LNCaP clone FGC (cell line): ENCODE measurements around the gene ERICH6B.

Source experiments
- DNase-seq: peaks from one replicate; pipeline ENCODE4 v3.0.0-alpha.2; 2011; ENCODE audit warnings: low read depth
- H3K4me3 ChIP-seq: 2 replicates; pipeline ENCODE4 v1.5.1; 2011; ENCODE audit warnings: mild to moderate bottlenecking, low read depth, low read length, control low read depth
- TF ChIP-seq, protein P1 (sequence below): IDR thresholded peaks from 2 replicates; pipeline ENCODE4 v1.5.1; 2012; ENCODE audit warnings: mild to moderate bottlenecking; ENCODE audit not compliant: control insufficient read depth, insufficient read depth; ENCODE audit errors: extremely low read depth

The ERICH6B gene

DNA sequence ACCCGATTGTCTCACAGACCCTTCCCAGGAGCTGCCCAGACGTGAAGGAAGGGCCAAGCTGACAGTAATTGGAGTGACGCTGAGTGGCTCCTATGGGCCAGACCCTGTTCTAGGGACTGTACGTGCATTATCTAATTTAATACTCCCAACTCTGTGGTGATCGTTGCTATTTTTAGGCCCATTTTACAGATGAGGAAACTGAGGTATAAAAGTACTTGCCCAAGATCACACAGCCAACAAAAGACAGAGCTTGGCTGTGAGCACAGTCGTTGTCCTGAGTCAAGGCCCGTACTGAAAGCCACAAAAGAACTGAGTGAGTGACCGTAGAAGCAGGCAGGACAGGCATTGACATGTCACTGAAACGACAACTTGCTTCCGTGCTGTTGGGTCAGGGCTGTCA lies 74.7 kb downstream of the ERICH6B start:
- DNase-seq: no peak
- TF ChIP-seq, protein P1, sequence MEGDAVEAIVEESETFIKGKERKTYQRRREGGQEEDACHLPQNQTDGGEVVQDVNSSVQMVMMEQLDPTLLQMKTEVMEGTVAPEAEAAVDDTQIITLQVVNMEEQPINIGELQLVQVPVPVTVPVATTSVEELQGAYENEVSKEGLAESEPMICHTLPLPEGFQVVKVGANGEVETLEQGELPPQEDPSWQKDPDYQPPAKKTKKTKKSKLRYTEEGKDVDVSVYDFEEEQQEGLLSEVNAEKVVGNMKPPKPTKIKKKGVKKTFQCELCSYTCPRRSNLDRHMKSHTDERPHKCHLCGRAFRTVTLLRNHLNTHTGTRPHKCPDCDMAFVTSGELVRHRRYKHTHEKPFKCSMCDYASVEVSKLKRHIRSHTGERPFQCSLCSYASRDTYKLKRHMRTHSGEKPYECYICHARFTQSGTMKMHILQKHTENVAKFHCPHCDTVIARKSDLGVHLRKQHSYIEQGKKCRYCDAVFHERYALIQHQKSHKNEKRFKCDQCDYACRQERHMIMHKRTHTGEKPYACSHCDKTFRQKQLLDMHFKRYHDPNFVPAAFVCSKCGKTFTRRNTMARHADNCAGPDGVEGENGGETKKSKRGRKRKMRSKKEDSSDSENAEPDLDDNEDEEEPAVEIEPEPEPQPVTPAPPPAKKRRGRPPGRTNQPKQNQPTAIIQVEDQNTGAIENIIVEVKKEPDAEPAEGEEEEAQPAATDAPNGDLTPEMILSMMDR: no peak
- no peak overlapping the region for H3K4me3 ChIP-seq

GRCh38 chr13:45540195-45540594 lies 75.3 kb downstream of the ERICH6B start:
- H3K4me3 ChIP-seq: no peak overlapping the region
- no peak for DNase-seq
- TF ChIP-seq, protein P1: no peak

DNA sequence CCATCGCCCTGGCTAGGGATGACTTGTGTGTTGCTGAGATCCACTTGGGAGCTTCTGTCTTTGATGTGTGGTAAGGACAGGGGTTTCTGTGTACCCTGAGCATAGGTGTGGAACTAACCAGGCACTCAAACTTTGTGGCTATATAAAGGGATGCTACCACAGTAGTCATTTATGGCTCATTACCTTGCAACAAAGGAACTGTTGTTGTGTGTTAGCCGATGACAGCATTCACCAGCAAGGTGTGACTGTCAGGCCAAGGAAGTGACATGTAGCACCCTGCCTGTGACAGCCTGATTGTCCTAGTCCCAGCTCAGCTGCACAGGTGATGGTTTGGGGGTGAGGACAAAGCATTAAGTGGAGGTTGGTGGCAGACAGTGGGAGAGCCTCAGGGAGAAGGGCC lies 77.2 kb downstream of the ERICH6B start:
- no peak for DNase-seq
- no peak overlapping the region for H3K4me3 ChIP-seq
- TF ChIP-seq, protein P1: no peak

DNA sequence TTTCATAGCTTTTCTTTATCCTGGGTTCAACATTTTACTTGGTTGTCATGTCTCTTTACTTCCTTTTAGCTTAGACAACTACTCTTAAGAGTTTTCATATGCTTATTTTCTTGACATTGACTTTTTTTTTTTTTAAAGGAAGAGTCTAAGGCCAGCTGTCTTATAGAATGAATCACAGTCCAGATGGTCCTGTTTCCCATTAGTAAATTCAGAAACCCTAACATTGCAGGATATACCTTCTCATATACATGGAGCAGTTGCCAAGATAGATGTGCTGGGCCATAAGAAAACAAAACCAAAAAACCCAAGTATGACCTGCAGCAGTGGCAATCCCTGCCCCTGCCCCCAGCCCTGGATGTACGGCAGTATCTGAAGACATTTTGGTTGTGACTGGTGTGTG lies 78.0 kb downstream of the ERICH6B start:
- no peak overlapping the region for H3K4me3 ChIP-seq
- no peak for DNase-seq
- TF ChIP-seq, protein P1: no peak

- H3K4me3 ChIP-seq: no peak overlapping the region
- TF ChIP-seq, protein P1: no peak
- DNase-seq: peak; percentile 63
Observed at GRCh38 chr13:45536224-45536623, 79.3 kb downstream of the ERICH6B start.

- TF ChIP-seq, protein P1: no peak
- no peak for DNase-seq
- no peak overlapping the region for H3K4me3 ChIP-seq
Observed at GRCh38 chr13:45534604-45535003, 80.9 kb downstream of the ERICH6B start.

GRCh38 chr13:45529758-45530157 lies 85.8 kb downstream of the ERICH6B start:
- TF ChIP-seq, protein P1: no peak
- DNase-seq: no peak
- no peak overlapping the region for H3K4me3 ChIP-seq
